Neural progenitor cell (in vitro differentiated cells): ENCODE data around the gene ITGA11. TPM values are rescaled to one million over a fixed set of nuclear protein-coding genes. Genes with fewer than 3 reads are reported as not detected.

Experiments
- DNase-seq: peaks from one replicate; pipeline ENCODE4 v3.0.0-alpha.2; 2016; ENCODE audit warnings: low spot score
- H2AFZ ChIP-seq: fragments of 200-600 bp; sonication (generic); replicated peaks from 2 replicates; pipeline ENCODE4 v1.6.1; 2016; ENCODE audit warnings: antibody characterized with exemption
- H3F3A ChIP-seq: fragments of 200-600 bp; sonication (generic); 2 replicates; pipeline ENCODE4 v1.6.1; 2016; ENCODE audit warnings: antibody characterized with exemption, low read depth
- H3K27ac ChIP-seq: fragments of 200-600 bp; sonication (generic); 2 replicates; pipeline ENCODE4 v1.5.1; 2016; ENCODE audit warnings: mild to moderate bottlenecking
- H3K27me3 ChIP-seq: fragments of 200-600 bp; sonication (generic); 2 replicates; pipeline ENCODE4 v1.6.1; 2016; ENCODE audit warnings: mild to moderate bottlenecking, moderate library complexity
- H3K36me3 ChIP-seq: fragments of 200-600 bp; sonication (generic); 2 replicates; pipeline ENCODE4 v1.5.1; 2016
- H3K4me1 ChIP-seq: fragments of 200-600 bp; sonication (generic); 2 replicates; pipeline ENCODE4 v1.6.1; 2016; ENCODE audit warnings: mixed run types
- H3K4me2 ChIP-seq: fragments of 200-600 bp; sonication (generic); 2 replicates; pipeline ENCODE4 v1.6.1; 2016
- H3K4me3 ChIP-seq: fragments of 200-600 bp; sonication (generic); 2 replicates; pipeline ENCODE4 v1.5.1; 2016
- H3K79me2 ChIP-seq: fragments of 200-600 bp; sonication (generic); 2 replicates; pipeline ENCODE4 v1.6.1; 2016; ENCODE audit warnings: low read depth
- H3K9ac ChIP-seq: fragments of 200-600 bp; sonication (generic); 2 replicates; pipeline ENCODE4 v1.6.1; 2016
- H3K9me3 ChIP-seq: fragments of 200-600 bp; sonication (generic); 2 replicates; pipeline ENCODE4 v1.5.1; 2016; ENCODE audit warnings: low read depth
- H4K20me1 ChIP-seq: fragments of 200-600 bp; sonication (generic); 2 replicates; pipeline ENCODE4 v1.6.1; 2016; ENCODE audit warnings: low read depth
- H3K27ac Mint-ChIP-seq: 3 replicates; pipeline ENCODE4 v1.8.0; 2021; ENCODE audit warnings: mixed read lengths
- H3K27me3 Mint-ChIP-seq: 2 replicates; pipeline ENCODE4 v1.8.0; 2022; ENCODE audit warnings: low read depth, mild to moderate bottlenecking, inconsistent platforms, moderate library complexity, mixed read lengths; ENCODE audit not compliant: insufficient read depth
- H3K36me3 Mint-ChIP-seq: 3 replicates; pipeline ENCODE4 v1.8.0; 2021; ENCODE audit warnings: mixed read lengths
- H3K4me1 Mint-ChIP-seq: 3 replicates; pipeline ENCODE4 v1.8.0; 2021; ENCODE audit warnings: mixed read lengths
- H3K4me3 Mint-ChIP-seq: 3 replicates; pipeline ENCODE4 v1.8.0; 2021; ENCODE audit warnings: mild to moderate bottlenecking, moderate library complexity, mixed read lengths
- H3K9me3 Mint-ChIP-seq: 3 replicates; pipeline ENCODE4 v1.8.0; 2020; ENCODE audit warnings: mixed read lengths
- CTCF ChIP-seq: fragments of 200-600 bp; sonication (generic); IDR thresholded peaks from 2 replicates; pipeline ENCODE4 v1.5.1; 2017; ENCODE audit warnings: antibody characterized with exemption, mild to moderate bottlenecking
- EZH2 ChIP-seq: fragments of 200-600 bp; sonication (generic); IDR thresholded peaks from 2 replicates; pipeline ENCODE4 v1.6.1; 2017; ENCODE audit warnings: antibody characterized with exemption, mild to moderate bottlenecking, moderate library complexity
- EZH2phosphoT487 ChIP-seq: fragments of 200-600 bp; sonication (generic); IDR thresholded peaks from 2 replicates; pipeline ENCODE4 v1.6.1; 2017; ENCODE audit warnings: antibody characterized with exemption
- total RNA-seq: library from RNA; depleted of rRNA; stranded (reverse); fragments of >200 nt; gene quantifications from 2 replicates; pipeline ENCODE4 v1.2.3, GENCODE V29; 2015; ENCODE audit warnings: low replicate concordance

Gene ITGA11
- total RNA-seq, 1 donor from 2014 or later = not detected

- no peak overlapping the region for H3K4me3 ChIP-seq
- peaks cover 31% of the 10 kb centered on the region for H3F3A ChIP-seq
- TF ChIP-seq EZH2 (no peak), CTCF (no peak), EZH2phosphoT487 (no peak)
- H3K36me3 ChIP-seq = no peaks in the 10 kb centered on the region
- Mint-ChIP-seq H3K4me3 (peak overlapping the region; percentile 41), H3K36me3 (no peaks in the 10 kb centered on the region), H3K27me3 (peaks cover 4% of the 10 kb centered on the region), H3K9me3 (no peaks in the 10 kb centered on the region), H3K27ac (no peak overlapping the region), H3K4me1 (peaks cover 51% of the 10 kb centered on the region)
- H3K9me3 ChIP-seq = no peaks in the 10 kb centered on the region
- H2AFZ ChIP-seq = no peak overlapping the region
- no peak overlapping the region for H3K4me2 ChIP-seq
- peaks cover 31% of the 10 kb centered on the region for H3K4me1 ChIP-seq
- no peak for DNase-seq
- H3K79me2 ChIP-seq = peaks cover 23% of the 10 kb centered on the region
- H3K9ac ChIP-seq = no peak overlapping the region
- peaks cover 19% of the 10 kb centered on the region for H4K20me1 ChIP-seq
- no peaks in the 10 kb centered on the region for H3K27me3 ChIP-seq
- no peak overlapping the region for H3K27ac ChIP-seq
Observed at GRCh38 chr15:68275165-68275746, 156.7 kb downstream of the ITGA11 start.

- Mint-ChIP-seq H3K4me1 (peaks cover 42% of the 10 kb centered on the region), H3K36me3 (no peaks in the 10 kb centered on the region), H3K4me3 (no peak overlapping the region), H3K27ac (no peak overlapping the region), H3K27me3 (peaks cover 4% of the 10 kb centered on the region), H3K9me3 (no peaks in the 10 kb centered on the region)
- H3K9ac ChIP-seq = no peak overlapping the region
- peaks cover 23% of the 10 kb centered on the region for H3K4me1 ChIP-seq
- no peaks in the 10 kb centered on the region for H3K9me3 ChIP-seq
- no peaks in the 10 kb centered on the region for H3K36me3 ChIP-seq
- H3K4me2 ChIP-seq = no peak overlapping the region
- H3K27me3 ChIP-seq = no peaks in the 10 kb centered on the region
- no peak overlapping the region for H3K27ac ChIP-seq
- H4K20me1 ChIP-seq = peaks cover 10% of the 10 kb centered on the region
- no peak for DNase-seq
- no peak overlapping the region for H2AFZ ChIP-seq
- H3K79me2 ChIP-seq = peaks cover 14% of the 10 kb centered on the region
- H3K4me3 ChIP-seq = no peak overlapping the region
- H3F3A ChIP-seq = peaks cover 31% of the 10 kb centered on the region
- TF ChIP-seq EZH2phosphoT487 (no peak), EZH2 (no peak), CTCF (no peak)
Observed at GRCh38 chr15:68274201-68274848, 157.6 kb downstream of the ITGA11 start.

- H3K9me3 Mint-ChIP-seq = no peaks in the 10 kb centered on the region
- DNase-seq = no peak
- Histone ChIP-seq H3K27ac (no peak overlapping the region), H3F3A (peaks cover 17% of the 10 kb centered on the region), H3K36me3 (no peaks in the 10 kb centered on the region), H3K79me2 (no peaks in the 10 kb centered on the region), H3K9me3 (no peaks in the 10 kb centered on the region), H4K20me1 (no peaks in the 10 kb centered on the region), H3K27me3 (no peaks in the 10 kb centered on the region), H3K4me3 (no peak overlapping the region), H3K9ac (no peak overlapping the region), H3K4me1 (peaks cover 19% of the 10 kb centered on the region), H3K4me2 (no peak overlapping the region), H2AFZ (no peak overlapping the region)
- H3K4me1 Mint-ChIP-seq = peaks cover 40% of the 10 kb centered on the region
- H3K27me3 Mint-ChIP-seq = peaks cover 2% of the 10 kb centered on the region
- no peak for TF ChIP-seq EZH2
- TF ChIP-seq EZH2phosphoT487 = no peak
- no peak for TF ChIP-seq CTCF
- H3K27ac Mint-ChIP-seq = no peak overlapping the region
- H3K36me3 Mint-ChIP-seq = no peaks in the 10 kb centered on the region
- no peak overlapping the region for H3K4me3 Mint-ChIP-seq
Observed at GRCh38 chr15:68272721-68273271, 159.2 kb downstream of the ITGA11 start.
